22Rv1 (cell line): Measurements from ENCODE around the gene CD2AP.

Source experiments
- CTCF ChIP-seq: fragments of 450-650 bp; IDR thresholded peaks from 2 replicates; pipeline ENCODE4 v1.5.1; 2017; ENCODE audit warnings: mild to moderate bottlenecking
- ZFX ChIP-seq: fragments of 450-650 bp; IDR thresholded peaks from 2 replicates; pipeline ENCODE4 v1.6.1; 2017; ENCODE audit warnings: antibody characterized with exemption, borderline replicate concordance

GRCh38 chr6:47446669-47447330, 30.8 kb upstream of the CD2AP start:
- TF ChIP-seq CTCF (no peak), ZFX (no peak)
